SU-DHL-6 (cell line): ENCODE data around the gene ZSWIM8.

Experiments used
- H2AFZ ChIP-seq: fragments of 200-600 bp; sonication (generic); 2 replicates; pipeline ENCODE4 v1.6.1; 2014; ENCODE audit warnings: low read depth, mild to moderate bottlenecking, moderate library complexity, mixed read lengths, antibody characterized with exemption, low read length; ENCODE audit not compliant: severe bottlenecking
- H3F3A ChIP-seq: fragments of 200-600 bp; shearing (Covaris generic); 2 replicates; pipeline ENCODE4 v1.6.0; 2016; ENCODE audit warnings: antibody characterized with exemption, mild to moderate bottlenecking; ENCODE audit not compliant: insufficient read depth
- H3K27ac ChIP-seq: fragments of 200-600 bp; sonication (generic); 2 replicates; pipeline ENCODE4 v1.5.1; 2016; ENCODE audit warnings: low read depth, mild to moderate bottlenecking, low read length, moderate library complexity, mixed read lengths
- H3K27me3 ChIP-seq: fragments of 200-600 bp; sonication (generic), shearing (Covaris generic); 2 replicates; pipeline ENCODE4 v1.6.0; 2014; ENCODE audit warnings: mild to moderate bottlenecking, low read length
- H3K36me3 ChIP-seq: fragments of 200-600 bp; sonication (generic); 2 replicates; pipeline ENCODE4 v1.6.1; 2014; ENCODE audit warnings: mild to moderate bottlenecking, low read length, mixed read lengths
- H3K4me2 ChIP-seq: fragments of 300-600, 200-600 bp; shearing (Covaris generic), sonication (generic); 2 replicates; pipeline ENCODE4 v1.6.0; 2014; ENCODE audit warnings: low read length, low read depth, mild to moderate bottlenecking; ENCODE audit not compliant: poor library complexity, severe bottlenecking
- H3K4me3 ChIP-seq: fragments of 200-600 bp; sonication (generic); 2 replicates; pipeline ENCODE4 v1.5.1; 2014; ENCODE audit warnings: antibody characterized with exemption, low read length, mild to moderate bottlenecking, mixed read lengths; ENCODE audit not compliant: insufficient read depth, poor library complexity, severe bottlenecking
- H3K79me2 ChIP-seq: fragments of 200-600 bp; sonication (generic); 2 replicates; pipeline ENCODE4 v1.6.1; 2014; ENCODE audit warnings: mild to moderate bottlenecking, low read length, moderate library complexity; ENCODE audit not compliant: insufficient read depth
- H3K9ac ChIP-seq: fragments of 200-600 bp; sonication (generic); 2 replicates; pipeline ENCODE4 v1.7.0; 2014; ENCODE audit warnings: mild to moderate bottlenecking, low read length
- H3K9me2 ChIP-seq: fragments of 200-600 bp; sonication (generic); replicated peaks from 2 replicates; pipeline ENCODE4 v1.6.1; 2014; ENCODE audit warnings: low read length; ENCODE audit not compliant: insufficient read depth
- H3K9me3 ChIP-seq: fragments of 200-600 bp; sonication (generic); 2 replicates; pipeline ENCODE4 v1.6.1; 2014; ENCODE audit warnings: low read length, mixed read lengths; ENCODE audit not compliant: insufficient read depth
- H4K20me1 ChIP-seq: fragments of 200-600 bp; sonication (generic); 2 replicates; pipeline ENCODE4 v1.6.1; 2014; ENCODE audit warnings: low read depth, mild to moderate bottlenecking, antibody characterized with exemption, low read length, moderate library complexity, mixed read lengths
- EZH2phosphoT487 ChIP-seq: fragments of 200-600 bp; sonication (generic), shearing (Covaris generic); conservative IDR thresholded peaks from 2 replicates; pipeline ENCODE4 v1.6.1; 2018; ENCODE audit warnings: mild to moderate bottlenecking, antibody characterized with exemption, low read length, moderate library complexity, mixed read lengths
- TF ChIP-seq, protein P1 (sequence below): fragments of 200-600 bp; sonication (generic); IDR thresholded peaks from one replicate; pipeline ENCODE4 v1.5.1; 2017; ENCODE audit warnings: antibody characterized with exemption, mild to moderate bottlenecking, low read length, moderate library complexity; ENCODE audit not compliant: insufficient read depth, poor library complexity, severe bottlenecking

Gene ZSWIM8

DNA sequence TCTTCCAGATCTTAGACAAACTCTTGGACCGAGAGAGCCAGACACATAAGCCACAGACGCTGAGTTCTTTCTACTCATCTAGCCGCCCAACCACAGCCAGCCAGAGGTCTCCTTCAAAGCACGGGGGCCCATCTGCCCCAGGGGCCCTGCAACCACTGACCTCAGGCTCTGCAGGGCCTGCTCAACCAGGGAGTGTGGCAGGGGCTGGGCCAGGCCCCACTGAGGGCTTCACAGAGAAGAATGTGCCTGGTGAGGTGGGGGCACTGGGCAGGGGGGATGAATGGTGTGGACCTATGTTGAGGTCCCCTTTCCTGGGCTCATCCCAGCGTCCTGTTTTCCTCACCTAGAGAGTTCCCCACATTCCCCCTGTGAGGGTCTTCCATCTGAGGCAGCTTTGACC, 11.4 kb downstream of the ZSWIM8 start:
- no peak overlapping the region for H2AFZ ChIP-seq
- no peak overlapping the region for H3K9ac ChIP-seq
- TF ChIP-seq EZH2phosphoT487, result no peak
- TF ChIP-seq, protein P1, sequence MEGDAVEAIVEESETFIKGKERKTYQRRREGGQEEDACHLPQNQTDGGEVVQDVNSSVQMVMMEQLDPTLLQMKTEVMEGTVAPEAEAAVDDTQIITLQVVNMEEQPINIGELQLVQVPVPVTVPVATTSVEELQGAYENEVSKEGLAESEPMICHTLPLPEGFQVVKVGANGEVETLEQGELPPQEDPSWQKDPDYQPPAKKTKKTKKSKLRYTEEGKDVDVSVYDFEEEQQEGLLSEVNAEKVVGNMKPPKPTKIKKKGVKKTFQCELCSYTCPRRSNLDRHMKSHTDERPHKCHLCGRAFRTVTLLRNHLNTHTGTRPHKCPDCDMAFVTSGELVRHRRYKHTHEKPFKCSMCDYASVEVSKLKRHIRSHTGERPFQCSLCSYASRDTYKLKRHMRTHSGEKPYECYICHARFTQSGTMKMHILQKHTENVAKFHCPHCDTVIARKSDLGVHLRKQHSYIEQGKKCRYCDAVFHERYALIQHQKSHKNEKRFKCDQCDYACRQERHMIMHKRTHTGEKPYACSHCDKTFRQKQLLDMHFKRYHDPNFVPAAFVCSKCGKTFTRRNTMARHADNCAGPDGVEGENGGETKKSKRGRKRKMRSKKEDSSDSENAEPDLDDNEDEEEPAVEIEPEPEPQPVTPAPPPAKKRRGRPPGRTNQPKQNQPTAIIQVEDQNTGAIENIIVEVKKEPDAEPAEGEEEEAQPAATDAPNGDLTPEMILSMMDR, result no peak
- H3K9me2 ChIP-seq, result no peaks in the 10 kb centered on the region
- H3K36me3 ChIP-seq, result no peaks in the 10 kb centered on the region
- no peaks in the 10 kb centered on the region for H3K79me2 ChIP-seq
- no peaks in the 10 kb centered on the region for H3K27me3 ChIP-seq
- H3K4me2 ChIP-seq, result no peak overlapping the region
- H3K27ac ChIP-seq, result no peak overlapping the region
- H4K20me1 ChIP-seq, result no peaks in the 10 kb centered on the region
- no peaks in the 10 kb centered on the region for H3F3A ChIP-seq
- no peaks in the 10 kb centered on the region for H3K9me3 ChIP-seq
- no peak overlapping the region for H3K4me3 ChIP-seq

DNA sequence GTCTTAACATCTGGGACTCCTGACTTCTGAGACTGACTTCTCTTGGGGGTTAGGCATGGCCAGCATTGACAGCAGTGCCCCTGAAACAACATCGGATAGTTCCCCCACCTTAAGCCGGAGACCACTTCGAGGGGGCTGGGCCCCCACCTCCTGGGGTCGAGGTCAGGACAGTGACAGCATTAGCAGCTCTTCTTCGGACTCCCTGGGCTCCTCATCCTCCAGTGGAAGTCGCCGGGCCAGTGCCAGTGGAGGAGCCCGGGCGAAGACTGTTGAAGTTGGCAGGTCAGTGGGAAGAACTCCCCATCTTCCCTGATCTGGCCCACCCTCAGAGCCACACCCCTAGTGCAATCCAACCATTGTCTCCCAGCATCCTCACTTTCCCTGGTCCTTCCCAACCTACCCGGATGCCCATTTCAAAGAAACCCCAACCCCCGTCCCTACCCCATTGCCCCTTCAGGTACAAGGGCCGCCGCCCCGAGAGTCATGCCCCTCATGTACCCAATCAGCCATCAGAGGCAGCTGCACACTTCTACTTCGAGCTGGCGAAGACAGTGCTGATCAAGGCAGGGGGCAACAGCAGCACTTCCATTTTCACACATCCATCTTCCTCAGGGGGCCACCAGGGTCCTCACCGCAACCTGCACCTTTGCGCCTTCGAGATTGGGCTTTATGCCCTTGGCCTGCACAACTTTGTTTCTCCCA, 12.1 kb downstream of the ZSWIM8 start:
- Histone ChIP-seq H3K27ac (no peak overlapping the region), H3K9me3 (no peaks in the 10 kb centered on the region), H4K20me1 (no peaks in the 10 kb centered on the region), H3K79me2 (no peaks in the 10 kb centered on the region), H3F3A (no peaks in the 10 kb centered on the region), H3K36me3 (no peaks in the 10 kb centered on the region), H3K4me2 (no peak overlapping the region), H3K27me3 (no peaks in the 10 kb centered on the region), H2AFZ (no peak overlapping the region), H3K4me3 (no peak overlapping the region), H3K9ac (no peak overlapping the region), H3K9me2 (no peaks in the 10 kb centered on the region)
- no peak for TF ChIP-seq EZH2phosphoT487
- TF ChIP-seq, protein P1, result no peak

DNA sequence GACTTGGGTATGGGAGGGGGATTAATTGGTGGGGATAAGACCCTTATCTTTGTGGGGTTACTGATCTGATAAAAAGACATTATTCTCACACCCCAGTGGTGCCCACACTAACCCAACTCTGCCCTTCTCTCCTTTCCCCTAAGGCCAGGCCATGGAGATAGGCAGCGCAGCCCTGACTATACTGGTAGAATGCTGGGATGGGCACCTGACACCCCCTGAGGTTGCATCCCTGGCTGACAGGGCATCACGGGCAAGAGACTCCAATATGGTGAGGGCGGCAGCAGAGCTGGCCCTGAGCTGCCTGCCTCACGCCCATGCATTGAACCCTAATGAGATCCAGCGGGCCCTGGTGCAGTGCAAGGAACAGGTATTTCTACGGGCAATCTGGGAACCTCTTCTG, 12.7 kb downstream of the ZSWIM8 start:
- Histone ChIP-seq H3K36me3 (no peaks in the 10 kb centered on the region), H3K4me3 (no peak overlapping the region), H3K9me2 (no peaks in the 10 kb centered on the region), H4K20me1 (no peaks in the 10 kb centered on the region), H3K79me2 (no peaks in the 10 kb centered on the region), H3K27me3 (no peaks in the 10 kb centered on the region), H3K4me2 (no peak overlapping the region), H3F3A (no peaks in the 10 kb centered on the region), H3K9ac (no peak overlapping the region), H3K27ac (no peak overlapping the region), H2AFZ (no peak overlapping the region), H3K9me3 (no peaks in the 10 kb centered on the region)
- no peak for TF ChIP-seq EZH2phosphoT487
- TF ChIP-seq, protein P1, result no peak
